NCI-H510A treated with DMSO at 0.1 percent for 48 hours (cell line): Measurements from ENCODE around the gene PHYHD1.
A peak's percentile ranks its signal among the peaks of the same experiment; 100 is the strongest.

Experiments used
- DNase-seq: peaks from one replicate; lab custom pipeline; 2025; lab: John Stamatoyannopoulos, UW

Gene PHYHD1

GRCh38 chr9:128901379-128901778 is 19.4 kb upstream of the PHYHD1 start:
- DNase-seq: no peak

DNA sequence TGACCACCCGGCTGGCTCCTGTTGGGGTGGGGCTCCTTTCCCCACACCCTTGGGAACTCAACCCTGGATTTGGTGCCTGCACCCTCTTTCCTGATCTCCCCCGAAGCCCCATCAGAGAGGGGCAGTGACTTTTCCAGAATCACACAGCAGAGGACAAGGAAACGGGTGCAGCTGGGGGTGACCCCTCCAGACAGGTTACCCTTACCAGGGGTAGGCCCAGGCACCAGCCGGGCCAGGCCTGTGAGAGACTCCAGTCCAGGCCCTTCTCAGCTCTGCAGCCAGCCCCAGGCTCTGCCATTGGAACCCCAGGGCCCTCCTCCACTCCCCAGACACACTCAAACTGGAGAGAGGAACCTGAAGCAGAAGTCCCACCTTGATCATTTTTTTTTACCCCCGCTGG is 19.0 kb upstream of the PHYHD1 start:
- no peak for DNase-seq

GRCh38 chr9:128902351-128903078 is 18.3 kb upstream of the PHYHD1 start:
- peak; percentile 6 for DNase-seq

DNA sequence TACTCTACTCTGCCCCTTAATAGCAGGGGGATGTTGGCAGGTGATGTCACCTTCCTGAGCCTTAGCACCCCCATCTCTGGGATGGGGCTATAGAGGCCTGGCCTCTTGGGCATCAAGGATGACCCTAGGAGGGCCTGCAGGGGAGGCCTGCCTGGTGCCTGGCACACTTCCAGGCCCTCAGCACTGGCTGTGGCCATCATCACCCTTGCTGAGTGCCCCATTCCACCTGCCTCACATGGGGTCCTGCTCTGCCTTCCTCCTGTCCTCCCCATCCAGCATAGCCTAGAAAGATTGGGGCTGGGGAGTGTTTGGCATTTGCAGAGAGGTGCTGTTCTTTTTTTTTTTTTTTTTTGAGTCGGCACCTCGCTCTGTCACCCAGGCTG is 17.7 kb upstream of the PHYHD1 start:
- no peak for DNase-seq

- no peak for DNase-seq
Observed at GRCh38 chr9:128903871-128904620, 16.7 kb upstream of the PHYHD1 start.

GRCh38 chr9:128905964-128906363 is 14.8 kb upstream of the PHYHD1 start:
- no peak for DNase-seq

GRCh38 chr9:128906741-128907140 is 14.0 kb upstream of the PHYHD1 start:
- DNase-seq: no peak

DNA sequence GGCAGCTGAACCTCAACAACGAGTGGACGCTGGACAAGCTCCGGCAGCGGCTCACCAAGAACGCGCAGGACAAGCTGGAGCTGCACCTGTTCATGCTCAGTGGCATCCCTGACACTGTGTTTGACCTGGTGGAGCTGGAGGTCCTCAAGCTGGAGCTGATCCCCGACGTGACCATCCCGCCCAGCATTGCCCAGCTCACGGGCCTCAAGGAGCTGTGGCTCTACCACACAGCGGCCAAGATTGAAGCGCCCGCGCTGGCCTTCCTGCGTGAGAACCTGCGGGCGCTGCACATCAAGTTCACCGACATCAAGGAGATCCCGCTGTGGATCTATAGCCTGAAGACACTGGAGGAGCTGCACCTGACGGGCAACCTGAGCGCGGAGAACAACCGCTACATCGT is 12.4 kb upstream of the PHYHD1 start:
- no peak for DNase-seq

GRCh38 chr9:128909859-128910258 is 10.9 kb upstream of the PHYHD1 start:
- no peak for DNase-seq

DNA sequence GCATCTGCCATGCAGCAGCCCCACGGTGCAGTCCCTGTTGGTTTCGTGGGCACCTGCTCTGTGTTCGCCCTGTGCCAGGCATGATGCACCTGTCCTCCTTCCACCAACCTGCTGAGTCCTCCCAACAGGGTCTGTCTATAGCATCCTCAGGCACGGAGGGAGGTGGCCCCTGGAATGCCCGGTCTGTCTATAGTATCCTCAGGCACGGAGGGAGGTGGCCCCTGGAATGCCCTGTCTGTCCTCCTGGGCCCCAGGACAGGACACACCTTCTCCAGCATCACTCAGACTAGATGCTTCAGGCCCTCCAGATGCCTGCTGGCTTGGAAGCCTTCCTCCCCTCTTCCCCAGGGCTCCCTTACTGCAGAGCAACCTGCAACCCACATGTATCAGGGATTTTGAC is 9.9 kb upstream of the PHYHD1 start:
- no peak for DNase-seq

- DNase-seq: no peak
Observed at GRCh38 chr9:128911529-128912035, 9.2 kb upstream of the PHYHD1 start.

GRCh38 chr9:128912270-128912853 is 8.4 kb upstream of the PHYHD1 start:
- no peak for DNase-seq

- no peak for DNase-seq
Observed at GRCh38 chr9:128913048-128913900, 7.5 kb upstream of the PHYHD1 start.

- DNase-seq: no peak
Observed at GRCh38 chr9:128913995-128914772, 6.6 kb upstream of the PHYHD1 start.

- no peak for DNase-seq
Observed at GRCh38 chr9:128916204-128916603, 4.6 kb upstream of the PHYHD1 start.

DNA sequence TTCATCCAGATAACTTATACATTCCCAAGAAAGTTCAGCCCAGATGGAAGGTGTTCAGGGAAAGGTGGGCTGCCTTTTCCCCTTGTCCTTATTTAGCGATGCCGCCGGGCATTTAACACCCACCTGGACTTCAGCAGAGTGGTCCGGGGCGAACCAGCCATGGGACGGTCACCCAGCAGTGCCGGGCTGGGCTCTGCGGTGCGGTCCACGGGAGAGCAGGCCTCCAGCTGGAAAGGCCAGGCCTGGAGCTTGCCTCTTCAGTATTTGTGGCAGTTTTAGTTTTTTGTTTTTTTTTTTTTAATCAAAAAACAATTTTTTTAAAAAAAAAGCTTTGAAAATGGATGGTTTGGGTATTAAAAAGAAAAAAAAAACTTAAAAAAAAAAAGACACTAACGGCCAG is 4.0 kb upstream of the PHYHD1 start:
- no peak for DNase-seq

DNA sequence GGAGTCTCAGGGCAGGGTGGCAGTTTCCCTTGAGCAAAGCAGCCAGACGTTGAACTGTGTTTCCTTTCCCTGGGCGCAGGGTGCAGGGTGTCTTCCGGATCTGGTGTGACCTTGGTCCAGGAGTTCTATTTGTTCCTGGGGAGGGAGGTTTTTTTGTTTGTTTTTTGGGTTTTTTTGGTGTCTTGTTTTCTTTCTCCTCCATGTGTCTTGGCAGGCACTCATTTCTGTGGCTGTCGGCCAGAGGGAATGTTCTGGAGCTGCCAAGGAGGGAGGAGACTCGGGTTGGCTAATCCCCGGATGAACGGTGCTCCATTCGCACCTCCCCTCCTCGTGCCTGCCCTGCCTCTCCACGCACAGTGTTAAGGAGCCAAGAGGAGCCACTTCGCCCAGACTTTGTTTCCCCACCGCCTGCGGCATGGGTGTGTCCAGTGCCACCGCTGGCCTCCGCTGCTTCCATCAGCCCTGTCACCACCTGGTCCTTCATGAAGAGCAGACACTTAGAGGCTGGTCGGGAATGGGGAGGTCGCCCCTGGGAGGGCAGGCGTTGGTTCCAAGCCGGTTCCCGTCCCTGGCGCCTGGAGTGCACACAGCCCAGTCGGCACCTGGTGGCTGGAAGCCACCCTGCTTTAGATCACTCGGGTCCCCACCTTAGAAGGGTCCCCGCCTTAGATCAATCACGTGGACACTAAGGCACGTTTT is 3.5 kb upstream of the PHYHD1 start:
- no peak for DNase-seq

DNA sequence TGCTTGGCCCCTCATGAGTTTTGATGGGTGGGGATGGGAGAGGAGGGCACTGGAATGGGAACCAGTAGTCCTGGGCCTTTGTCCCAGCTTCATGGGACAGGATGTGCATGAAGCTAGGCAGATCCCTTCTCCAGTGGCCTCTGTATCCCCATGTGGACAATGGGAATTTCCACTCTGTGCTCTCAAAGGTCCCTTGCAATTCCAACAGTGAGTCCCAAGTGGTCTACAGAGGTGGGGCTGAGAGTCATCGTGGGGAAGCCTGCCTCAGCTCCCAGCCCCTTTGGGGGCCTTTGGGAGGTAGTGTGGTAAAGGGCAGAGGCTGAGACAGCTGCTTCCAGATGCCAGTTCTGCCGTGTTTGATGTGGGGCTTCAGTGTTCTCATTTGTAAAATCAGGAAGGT is 1.9 kb upstream of the PHYHD1 start:
- no peak for DNase-seq

DNA sequence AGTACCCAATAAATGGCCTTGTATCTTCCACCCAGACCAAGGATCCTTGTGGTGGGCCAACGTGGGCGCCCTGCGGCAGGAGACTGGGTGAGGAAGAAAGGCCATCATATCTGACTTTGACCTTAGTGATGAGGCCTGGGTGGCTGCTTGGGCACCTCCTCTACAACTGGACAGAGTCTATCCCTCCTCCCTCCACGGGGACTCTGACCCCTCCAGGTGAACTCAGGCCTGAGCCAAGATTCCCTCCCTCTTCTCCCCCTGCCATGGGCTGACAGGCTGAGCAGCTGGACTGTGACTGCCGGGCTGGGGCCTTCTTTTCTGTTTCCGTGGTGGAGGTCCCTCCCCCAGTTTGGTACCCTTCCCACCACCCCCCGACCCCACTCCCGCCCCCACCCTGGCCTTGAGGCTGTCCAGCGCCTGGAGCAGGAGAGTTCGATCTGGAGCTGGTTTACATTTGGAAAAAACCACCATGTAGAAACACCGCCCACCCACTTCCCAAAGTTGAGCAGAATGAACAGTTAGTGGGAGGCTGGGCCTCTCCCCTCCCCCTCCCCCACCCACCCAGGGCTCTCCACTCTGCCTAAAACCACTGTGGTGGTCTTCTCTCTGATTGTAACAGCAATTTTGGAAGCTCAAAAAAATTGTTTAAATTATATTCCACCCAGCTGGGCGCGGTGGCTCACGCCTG is 1.2 kb upstream of the PHYHD1 start:
- no peak for DNase-seq
